T-cell (primary cell): ENCODE data around the gene P4HTM. TPM values are rescaled to one million over a fixed set of nuclear protein-coding genes. Genes with fewer than 3 reads are reported as not detected.

ENCODE experiments used
- ATAC-seq, 4 experiments: fragments of 200-7000 bp in 3 of 4; fragments of 150-1000 bp in 1 of 4; cut with Tn5 transposase; replicated peaks in 1 of 4; 1 replicate in 3 of 4; 2 replicates in 1 of 4; pipeline ENCODE4 v1.10.0; 2021; ENCODE audit warnings: moderate library complexity in 3 of 4, mild to moderate bottlenecking in 2 of 4, moderate number of reproducible peaks in 1 of 4
- CTCF ChIA-PET, 2 donors: fragments of 300-600 bp; sonication (Branson Sonifier 250); formaldehyde crosslinking; loops; one replicate each; lab custom pipeline; 2022; ENCODE audit warnings: antibody characterized with exemption in 2 of 2; lab: Charles Lee
- POLR2A ChIA-PET, 2 donors: fragments of 300-600 bp; sonication (Branson Sonifier 250); formaldehyde crosslinking; loops; one replicate each; lab custom pipeline; 2022; ENCODE audit warnings: antibody characterized with exemption in 2 of 2; lab: Charles Lee
- DNase-seq, 35 experiments: peaks; one replicate each; pipeline versions ENCODE4 v3.0.0 to v3.0.0-alpha.2; 2013 to 2023
- H3K27ac ChIP-seq: one replicate; pipeline ENCODE4 v1.5.1; 2013; ENCODE audit warnings: low read length
- H3K27me3 ChIP-seq, 2 experiments: replicated peaks in 1 of 2; 1 replicate in 1 of 2; 2 replicates in 1 of 2; pipeline versions ENCODE4 v1.6.1 to v1.7.0; 2013; ENCODE audit warnings: low read length in 1 of 2, mixed read lengths in 1 of 2; ENCODE audit not compliant: control insufficient read depth in 2 of 2, insufficient read depth in 2 of 2; ENCODE audit errors: extremely low read depth in 1 of 2
- H3K36me3 ChIP-seq, 2 donors: 1 replicate in 1 of 2; 2 replicates in 1 of 2; pipeline versions ENCODE4 v1.6.1 to v1.7.0; 2013; ENCODE audit warnings: low read length in 1 of 2; ENCODE audit not compliant: control insufficient read depth in 2 of 2, insufficient read depth in 1 of 2; ENCODE audit errors: extremely low read depth in 1 of 2
- H3K4me1 ChIP-seq, 2 experiments: 1 replicate in 1 of 2; 2 replicates in 1 of 2; pipeline versions ENCODE4 v1.6.1 to v1.7.0; 2013; ENCODE audit warnings: low read length in 2 of 2, mixed read lengths in 1 of 2; ENCODE audit not compliant: insufficient read depth in 2 of 2, control insufficient read depth in 1 of 2; ENCODE audit errors: extremely low read depth in 1 of 2
- H3K4me3 ChIP-seq, 2 donors: 1 replicate in 1 of 2; 2 replicates in 1 of 2; pipeline versions ENCODE4 v1.5.1 to v1.7.0; 2013; ENCODE audit warnings: mild to moderate bottlenecking in 2 of 2, low read length in 1 of 2, moderate library complexity in 1 of 2; ENCODE audit not compliant: control insufficient read depth in 1 of 2; ENCODE audit errors: extremely low read depth in 1 of 2
- H3K9me3 ChIP-seq: 2 replicates; pipeline ENCODE4 v1.7.0; 2013
- H3K27ac Mint-ChIP-seq, 2 donors: one replicate each; pipeline ENCODE4 v1.8.0; 2020 to 2021; ENCODE audit warnings: mild to moderate bottlenecking in 2 of 2, mixed read lengths in 2 of 2
- H3K27me3 Mint-ChIP-seq, 2 donors: one replicate each; pipeline ENCODE4 v1.8.0; 2021 to 2022; ENCODE audit warnings: mixed read lengths in 2 of 2
- H3K36me3 Mint-ChIP-seq: one replicate; pipeline ENCODE4 v1.8.0; 2021; ENCODE audit warnings: mixed read lengths
- H3K4me1 Mint-ChIP-seq, 3 donors: one replicate each; pipeline ENCODE4 v1.8.0; 2020 to 2022; ENCODE audit warnings: mixed read lengths in 3 of 3, mild to moderate bottlenecking in 1 of 3
- H3K4me3 Mint-ChIP-seq, 3 donors: one replicate each; pipeline ENCODE4 v1.8.0; 2020 to 2022; ENCODE audit warnings: mild to moderate bottlenecking in 3 of 3, mixed read lengths in 3 of 3, moderate library complexity in 3 of 3
- H3K9me3 Mint-ChIP-seq, 3 donors: one replicate each; pipeline ENCODE4 v1.8.0; 2020 to 2022; ENCODE audit warnings: mixed read lengths in 3 of 3
- WGBS: methylation state at CpG from one replicate; pipeline ENCODE4 v1.1.5; 2013; ENCODE audit warnings: missing lambda C conversion rate; ENCODE audit not compliant: insufficient coverage; 5-methylcytosine and 5-hydroxymethylcytosine counted together
- total RNA-seq, 35 experiments: library from RNA in 6 of 35; stranded (reverse) in 6 of 35; fragments of 120-200 nt in 1 of 35; gene quantifications; one replicate each; pipeline versions ENCODE4 v1.2.1 to v1.2.4 and lab custom pipeline; 2013 to 2026

Gene P4HTM
- total RNA-seq, 5 donors from 2014 or later (not counting 1 experiment from before 2014, with no cell fraction given): 40.4 to 79.0 (median 73.6) TPM

DNA sequence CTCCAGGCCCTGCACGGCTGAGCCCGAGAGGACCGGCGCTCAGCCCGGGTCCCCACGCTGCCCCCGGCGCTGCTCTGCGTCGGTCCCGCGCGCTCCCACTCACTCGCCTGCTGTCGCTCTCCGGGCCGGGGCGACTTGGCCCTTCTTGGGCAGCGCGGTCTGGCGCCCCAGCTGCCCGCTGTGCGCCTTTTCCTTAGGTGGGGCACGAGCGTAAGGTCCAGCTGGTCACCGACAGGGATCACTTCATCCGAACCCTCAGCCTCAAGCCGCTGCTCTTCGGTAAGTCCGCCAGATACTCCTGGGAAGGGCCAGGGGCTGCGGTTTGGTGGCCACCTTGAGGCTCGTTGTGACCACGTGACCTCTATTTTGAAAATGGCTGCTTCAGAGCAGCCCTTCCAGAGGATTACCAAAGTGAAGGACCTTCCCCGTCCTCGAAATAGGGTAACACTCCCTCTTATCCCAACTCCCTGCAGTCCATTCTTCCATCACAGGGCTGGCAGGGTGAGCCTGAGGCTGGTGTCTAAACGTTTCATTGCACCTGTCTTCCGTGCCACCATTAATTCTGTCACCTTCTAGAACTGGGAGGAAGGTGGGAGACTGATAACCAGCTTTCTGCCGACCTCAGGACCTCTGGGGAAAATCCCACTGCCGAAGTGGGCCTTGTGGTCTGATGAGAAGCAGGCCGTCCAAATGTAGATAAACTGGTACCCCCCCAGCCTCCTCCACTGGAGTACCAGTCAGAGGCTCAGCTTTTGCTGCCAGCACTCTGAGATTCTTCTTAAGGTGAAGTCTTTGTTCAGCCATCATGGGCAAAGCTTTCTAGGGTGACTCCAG is 812 bp downstream of the P4HTM start:
- ChIA-PET POLR2A (interaction anchor here (0.6 to 2.1 kb wide), 4 partner anchors 16 to 29 kb away, joined by 3 to 11 read pairs (median 5); partner anchors contain the start of gene WDR6 (in 2 of the 2)), CTCF (interaction anchor here (1.2 to 1.9 kb wide), 4 partner anchors 16 to 30 kb away, joined by 4 to 10 read pairs (median 5); partner anchors contain the start of gene WDR6 (in 1 of the 2))
- peak; percentile 23 to 34 (median 28) for ATAC-seq
- Mint-ChIP-seq H3K4me3 (peak overlapping the region; percentile 89 to 93 (median 92)), H3K4me1 (peaks cover 47 to 53% (median 49%) of the 10 kb centered on the region in 3 donors), H3K36me3 (peaks cover 9% of the 10 kb centered on the region), H3K9me3 (no peaks in the 10 kb centered on the region), H3K27me3 (no peaks in the 10 kb centered on the region), H3K27ac (peak overlapping the region; percentile 92 to 93)
- Histone ChIP-seq H3K36me3 (peaks cover 3 to 8% of the 10 kb centered on the region in 2 donors), H3K9me3 (no peaks in the 10 kb centered on the region), H3K4me3 (peak overlapping the region; percentile 88 to 94), H3K27me3 (no peaks in the 10 kb centered on the region), H3K27ac (peak overlapping the region; percentile 64), H3K4me1 (peaks cover 8 to 39% of the 10 kb centered on the region in 2 experiments)
- WGBS: under 1% methylated on average over 36 of the region's 40 CpGs
- peak in 5 of 35 experiments; percentile 6 to 56 (median 26) for DNase-seq

GRCh38 chr3:48991851-48992545 is 2.0 kb downstream of the P4HTM start:
- ChIA-PET CTCF (interaction anchor here (0.6 to 1.9 kb wide), 5 partner anchors 15 to 1284 kb away, joined by 4 to 10 read pairs (median 5); partner anchors contain the start of gene WDR6 (in 1 of the 2)), POLR2A (interaction anchor here (0.6 to 2.1 kb wide), 3 partner anchors 15 to 314 kb away, joined by 3 to 7 read pairs (median 4); partner anchors contain the start of gene WDR6 (in 2 of the 2))
- H3K9me3 Mint-ChIP-seq: no peaks in the 10 kb centered on the region
- ATAC-seq (no peak), DNase-seq (no peak)
- H3K4me1 Mint-ChIP-seq: peaks cover 47 to 49% (median 49%) of the 10 kb centered on the region in 3 donors
- WGBS: 86% methylated on average over 1 of the region's 5 CpGs
- H3K4me3 Mint-ChIP-seq: peak overlapping the region; percentile 89 to 93 (median 92)
- Histone ChIP-seq H3K27ac (no peak overlapping the region), H3K9me3 (no peaks in the 10 kb centered on the region), H3K27me3 (no peaks in the 10 kb centered on the region), H3K36me3 (peaks cover 4 to 8% of the 10 kb centered on the region in 2 donors), H3K4me3 (no peak overlapping the region), H3K4me1 (peaks cover 8 to 39% of the 10 kb centered on the region in 2 experiments)
- peaks cover 9% of the 10 kb centered on the region for H3K36me3 Mint-ChIP-seq
- peak overlapping the region; percentile 92 to 93 for H3K27ac Mint-ChIP-seq
- no peaks in the 10 kb centered on the region for H3K27me3 Mint-ChIP-seq

DNA sequence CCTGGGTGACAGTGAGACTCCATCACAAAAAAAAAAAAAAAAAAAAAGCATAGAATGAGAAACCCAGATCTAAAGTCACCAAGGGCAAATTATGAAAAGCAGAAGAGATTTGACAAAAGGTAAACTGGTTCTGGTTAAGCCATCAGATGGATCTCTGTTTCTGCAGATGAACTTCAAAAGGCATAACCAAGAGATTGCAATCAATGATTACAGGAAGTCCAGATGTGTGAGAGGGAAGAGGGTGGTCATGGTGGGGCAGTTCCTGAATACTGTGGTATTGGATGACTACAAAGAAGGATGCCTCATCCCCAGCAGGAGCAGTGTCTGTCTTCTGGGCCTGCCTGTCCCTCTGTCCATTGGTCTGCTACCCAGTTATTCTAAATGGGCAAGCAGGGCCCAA is 3.8 kb downstream of the P4HTM start:
- H3K9me3 ChIP-seq: no peaks in the 10 kb centered on the region
- H3K27ac Mint-ChIP-seq: no peak overlapping the region
- ATAC-seq (no peak), DNase-seq (no peak)
- ChIA-PET CTCF (interaction anchor here in 1 of 2 donors (0.7 kb wide), 1 partner anchor 13 kb away, joined by 4 read pairs; the partner anchor contains the start of gene WDR6), POLR2A (interaction anchor here in 1 of 2 donors (0.6 kb wide), 1 partner anchor 37 kb away, joined by 9 read pairs; no protein-coding TSS in a partner anchor)
- H3K4me3 Mint-ChIP-seq: no peak overlapping the region
- peaks cover 37 to 42% (median 40%) of the 10 kb centered on the region in 3 donors for H3K4me1 Mint-ChIP-seq
- no peaks in the 10 kb centered on the region for H3K27me3 ChIP-seq
- peaks cover 4 to 10% of the 10 kb centered on the region in 2 donors for H3K36me3 ChIP-seq
- H3K4me1 ChIP-seq: peaks cover 8 to 24% of the 10 kb centered on the region in 2 experiments
- H3K36me3 Mint-ChIP-seq: peaks cover 9% of the 10 kb centered on the region
- no peak overlapping the region for H3K4me3 ChIP-seq
- H3K27ac ChIP-seq: no peak overlapping the region
- no peaks in the 10 kb centered on the region for H3K27me3 Mint-ChIP-seq
- H3K9me3 Mint-ChIP-seq: no peaks in the 10 kb centered on the region

DNA sequence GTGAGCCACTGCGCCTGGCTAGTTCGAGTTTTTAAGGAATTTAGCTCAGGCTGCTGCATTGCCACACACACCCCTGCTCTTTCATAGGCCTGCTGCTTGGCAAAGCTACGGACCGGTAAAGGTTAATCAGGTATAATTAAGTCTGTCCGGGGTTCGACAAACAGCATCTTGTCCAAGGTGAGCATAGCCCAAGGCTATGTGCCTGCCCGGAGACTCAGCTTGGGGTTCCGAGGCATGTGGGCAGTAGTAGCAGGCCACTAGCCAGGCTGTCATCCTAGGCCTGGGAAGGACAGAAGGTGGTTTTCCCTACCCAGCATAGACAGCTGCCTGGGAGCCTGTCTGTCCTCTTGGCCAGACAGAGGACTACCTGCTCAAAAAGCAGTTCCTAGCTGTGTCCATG is 6.6 kb downstream of the P4HTM start:
- no peaks in the 10 kb centered on the region for H3K27me3 ChIP-seq
- Mint-ChIP-seq H3K36me3 (peaks cover 9% of the 10 kb centered on the region), H3K27me3 (no peaks in the 10 kb centered on the region)

GRCh38 chr3:48997102-48997635 is 7.1 kb downstream of the P4HTM start:
- POLR2A ChIA-PET: interaction anchor here in 1 of 2 donors (0.6 kb wide), 1 partner anchor 1766 kb away, joined by 3 read pairs; no protein-coding TSS in a partner anchor
- Mint-ChIP-seq H3K4me1 (peaks cover 12 to 18% (median 17%) of the 10 kb centered on the region in 3 donors), H3K27me3 (no peaks in the 10 kb centered on the region), H3K9me3 (no peaks in the 10 kb centered on the region), H3K27ac (no peak overlapping the region), H3K36me3 (peaks cover 9% of the 10 kb centered on the region), H3K4me3 (no peak overlapping the region)
- no peak for DNase-seq
- no peaks in the 10 kb centered on the region for H3K9me3 ChIP-seq
- no peaks in the 10 kb centered on the region for H3K4me1 ChIP-seq
- no peaks in the 10 kb centered on the region for H3K27me3 ChIP-seq
- no peak overlapping the region for H3K27ac ChIP-seq
- peaks cover 4 to 10% of the 10 kb centered on the region in 2 donors for H3K36me3 ChIP-seq
- CTCF ChIA-PET: no interaction called here
- no peak for ATAC-seq
- no peak overlapping the region for H3K4me3 ChIP-seq
- WGBS: 97% methylated on average over 5 of the region's 8 CpGs

More for the DNA sequence above, 6.6 kb downstream of the P4HTM start:
- Histone ChIP-seq H3K36me3 (peaks cover 4 to 10% of the 10 kb centered on the region in 2 donors), H3K4me3 (no peak overlapping the region), H3K4me1 (peaks cover 0 to 2% of the 10 kb centered on the region in 2 experiments), H3K27ac (no peak overlapping the region), H3K9me3 (no peaks in the 10 kb centered on the region)
- WGBS: 95% methylated on average over 8 of the region's 8 CpGs
- Mint-ChIP-seq H3K9me3 (no peaks in the 10 kb centered on the region), H3K4me3 (no peak overlapping the region), H3K27ac (no peak overlapping the region), H3K4me1 (peaks cover 17 to 24% (median 22%) of the 10 kb centered on the region in 3 donors)
- ChIA-PET CTCF (interaction anchor here in 1 of 2 donors (0.7 kb wide), 1 partner anchor 421 kb away, joined by 5 read pairs; no protein-coding TSS in a partner anchor), POLR2A (interaction anchor here in 1 of 2 donors (0.6 kb wide), 1 partner anchor 1766 kb away, joined by 3 read pairs; no protein-coding TSS in a partner anchor)
- no peak for DNase-seq
- ATAC-seq: no peak
